ENCODE results near the gene SEL1L2.

DNA sequence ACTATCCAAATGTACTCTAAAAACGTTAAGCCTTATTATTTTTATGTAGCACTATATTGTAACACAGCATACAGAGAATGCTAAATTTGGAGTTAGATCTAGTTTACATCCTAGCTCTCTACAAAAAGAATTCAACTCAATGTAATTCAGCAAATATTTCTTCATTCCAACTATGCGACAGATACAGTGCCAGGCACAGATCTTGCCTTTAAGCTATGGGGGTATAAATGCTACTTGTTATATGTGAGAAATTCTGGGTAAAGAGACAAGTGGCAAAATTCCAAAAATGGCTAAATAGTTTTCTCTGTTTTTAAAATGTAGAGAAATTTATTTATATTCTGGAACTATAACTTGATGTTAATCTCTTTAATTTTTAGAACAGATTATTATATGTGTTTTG, 63.2 kb downstream of the SEL1L2 start:
- TF ChIP-seq POLR2AphosphoS5 (IDR thresholded peaks at IDR 0.05; ENCODE audit: low read depth, low read length) (no peak), POLR2A (IDR thresholded peaks at IDR 0.05; ENCODE audit: low read depth, low read length) (no peak), TAF1 (IDR thresholded peaks at IDR 0.05; ENCODE audit: low read depth, low read length) (no peak), PAX5 (IDR thresholded peaks at IDR 0.05; ENCODE audit: insufficient read depth, low read length, severe bottlenecking) (no peak), SPI1 (IDR thresholded peaks at IDR 0.05; ENCODE audit: low read depth, low read length) (no peak)
